K562 (cell line): ENCODE measurements around the gene FIBP. TPM values are rescaled to one million over a fixed set of nuclear protein-coding genes. Genes with fewer than 3 reads are reported as not detected.
A peak's percentile ranks its signal among the peaks of the same experiment; 100 is the strongest.

Experiments used
- ARID3B ChIP-seq: fragments of 250-450 bp; sonication (Bioruptor Pico); IDR thresholded peaks from 2 replicates; pipeline ENCODE4 v1.4.0; 2020; ENCODE audit warnings: borderline replicate concordance
- CREM ChIP-seq: IDR thresholded peaks from 2 replicates; pipeline ENCODE4 v1.6.1; 2014; ENCODE audit warnings: antibody characterized with exemption, low read depth
- DEAF1 ChIP-seq: fragments of 450-650 bp; formaldehyde crosslinking; IDR thresholded peaks from 2 replicates; pipeline ENCODE4 v1.4.0; 2020; ENCODE audit warnings: mild to moderate bottlenecking, moderate library complexity
- ETS2 ChIP-seq: IDR thresholded peaks from 2 replicates; pipeline ENCODE4 v1.6.1; 2016; ENCODE audit warnings: borderline replicate concordance, missing genetic modification characterization, mild to moderate bottlenecking, moderate library complexity, missing compliant biosample characterization; ENCODE audit not compliant: poor library complexity, severe bottlenecking
- EZH2 ChIP-seq: IDR thresholded peaks from 2 replicates; pipeline ENCODE4 v1.6.1; 2012; ENCODE audit warnings: low read depth, mild to moderate bottlenecking, inconsistent platforms, low read length, borderline replicate concordance
- FOSL1 ChIP-seq: fragments of 200-800 bp; sonication (Bioruptor generic); conservative IDR thresholded peaks from 2 replicates; pipeline ENCODE4 v1.6.1; 2016; ENCODE audit warnings: missing genetic modification characterization, missing compliant biosample characterization
- GABPB1 ChIP-seq: sonication (generic); formaldehyde crosslinking; IDR thresholded peaks from 2 replicates; pipeline ENCODE4 v1.8.0; 2022; ENCODE audit warnings: mild to moderate bottlenecking, missing genetic modification reagents
- KDM1A ChIP-seq, 2 experiments: fragments of 450-650 bp; IDR thresholded peaks; 2 replicates each; pipeline ENCODE4 v1.6.1; 2016; ENCODE audit warnings: mild to moderate bottlenecking in 2 of 2
- MTF1 ChIP-seq: fragments of 250-450 bp; sonication (Bioruptor Pico); IDR thresholded peaks from 2 replicates; pipeline ENCODE4 v1.9.0; 2021; ENCODE audit warnings: moderate library complexity, mild to moderate bottlenecking, inconsistent platforms, borderline replicate concordance
- POLR2A ChIP-seq: fragments of 450-650 bp; conservative IDR thresholded peaks from 2 replicates; pipeline ENCODE4 v1.6.1; 2016
- POLR2AphosphoS5 ChIP-seq: IDR thresholded peaks from 2 replicates; pipeline ENCODE4 v1.6.1; 2011; ENCODE audit warnings: mild to moderate bottlenecking, low read depth, low read length, moderate library complexity; ENCODE audit not compliant: control insufficient read depth, insufficient read depth
- POLR3A ChIP-seq: IDR thresholded peaks from 2 replicates; pipeline ENCODE4 v1.6.1; 2011; ENCODE audit warnings: borderline replicate concordance, mild to moderate bottlenecking, moderate library complexity; ENCODE audit not compliant: insufficient read length, insufficient read depth; ENCODE audit errors: extremely low read depth
- SMARCE1 ChIP-seq: fragments of 450-650 bp; IDR thresholded peaks from 2 replicates; pipeline ENCODE4 v1.7.1; 2016; ENCODE audit warnings: mild to moderate bottlenecking
- SRSF1 ChIP-seq: fragments of 200-400 bp; formaldehyde crosslinking; IDR thresholded peaks from 2 replicates; pipeline ENCODE4 v1.6.1; 2017; ENCODE audit warnings: mild to moderate bottlenecking, low read depth, low read length, moderate library complexity
- TCF7L2 ChIP-seq: fragments of 150-350 bp; IDR thresholded peaks from 2 replicates; pipeline ENCODE4 v1.6.1; 2016; ENCODE audit warnings: low read depth, mild to moderate bottlenecking, low read length, moderate library complexity
- THRB ChIP-seq: fragments of 450-650 bp; formaldehyde crosslinking; conservative IDR thresholded peaks from 2 replicates; pipeline ENCODE4 v1.4.0; 2022; ENCODE audit warnings: mild to moderate bottlenecking, missing genetic modification characterization
- USF1 ChIP-seq: sonication (generic); formaldehyde crosslinking; IDR thresholded peaks from 2 replicates; pipeline ENCODE4 v1.9.0; 2022; ENCODE audit warnings: mild to moderate bottlenecking, missing genetic modification reagents
- ZBTB5 ChIP-seq: fragments of 450-650 bp; IDR thresholded peaks from 2 replicates; pipeline ENCODE4 v1.6.1; 2017; ENCODE audit warnings: antibody characterized with exemption
- ZNF644 ChIP-seq: fragments of 200-800 bp; sonication (Bioruptor generic); IDR thresholded peaks from 2 replicates; pipeline ENCODE4 v1.6.1; 2016; ENCODE audit warnings: low read depth, missing genetic modification characterization, missing compliant biosample characterization
- ZNF79 ChIP-seq: fragments of 250-450 bp; sonication (Bioruptor Pico); IDR thresholded peaks from 2 replicates; pipeline ENCODE4 v1.4.0; 2020; ENCODE audit warnings: low read depth, mild to moderate bottlenecking, moderate library complexity
- ZSCAN29 ChIP-seq: fragments of 450-650 bp; IDR thresholded peaks from 2 replicates; pipeline ENCODE4 v1.6.1; 2017
- polyA plus RNA-seq, 8 experiments: library from polyadenylated mRNA; depleted of rRNA in 4 of 8; stranded (reverse) in 5 of 8; unstranded in 3 of 8; fragments of >200 nt; fragmentation: Nextera tagmentation in 2 of 8; fragmentation: Illumina TruSeq in 1 of 8; extraction: Ambion mirVana in 2 of 8; extraction: Trizol in 1 of 8; gene quantifications; 2 replicates each; pipeline versions ENCODE4 v1.2.1 to v1.2.3, GENCODE V29; 2011 to 2014; ENCODE audit warnings: inconsistent platforms in 1 of 8, missing spikeins in 1 of 8
- total RNA-seq, 7 experiments: library from RNA; depleted of rRNA in 6 of 7; stranded (reverse); fragments of >200 nt in 6 of 7; fragmentation: Illumina TruSeq in 2 of 7; extraction: Trizol in 2 of 7; gene quantifications; 2 replicates each; pipeline versions ENCODE4 v1.2.1 to v1.2.3, GENCODE V29; 2011 to 2021; ENCODE audit warnings: low replicate concordance in 1 of 7

The FIBP gene
- total and polyA plus RNA-seq, 9 of the 15 experiments (the other 6 are each of a cell fraction or from before 2014, with no cell fraction given), result 41.2 to 79.2 (median 48.6) TPM

GRCh38 chr11:65857853-65858680, 30.2 kb downstream of the FIBP start, which contains the start of gene CFL1 (continued):
- no peak for TF ChIP-seq ARID3B (CRISPR knock-in tag)
- no peak for TF ChIP-seq POLR3A
- TF ChIP-seq FOSL1 (tag), result no peak
- no peak for TF ChIP-seq SRSF1
- TF ChIP-seq TCF7L2, result no peak
- no peak for TF ChIP-seq ETS2
- TF ChIP-seq SMARCE1, result no peak
- TF ChIP-seq MTF1, result no peak
- no peak for TF ChIP-seq ZSCAN29
- TF ChIP-seq CREM, result peak; percentile 90
- peak; percentile 98 for TF ChIP-seq GABPB1
- peak; percentile 59; the same call in 1 of the 2 replicates for TF ChIP-seq THRB (CRISPR knock-in tag)
- no peak for TF ChIP-seq EZH2
- no peak for TF ChIP-seq ZBTB5
- TF ChIP-seq USF1, result no peak
- TF ChIP-seq ZNF644 (tag), result peak; percentile 61; the same call in 1 of the 2 replicates
- no peak for TF ChIP-seq DEAF1 (CRISPR knock-in tag)
- TF ChIP-seq POLR2A, result peak; percentile 99
- no peak for TF ChIP-seq ZNF79 (CRISPR knock-in tag)
- no peak for TF ChIP-seq KDM1A (IDR thresholded peaks at IDR 0.05)
- peak; percentile 97 for TF ChIP-seq POLR2AphosphoS5
